HepG2 (cell line): ENCODE data around the gene SH2D6. TPM values are rescaled to one million over a fixed set of nuclear protein-coding genes. Genes with fewer than 3 reads are reported as not detected.

ENCODE experiments used
- ARNTL ChIP-seq: sonication (generic); formaldehyde crosslinking; IDR thresholded peaks from 2 replicates; pipeline ENCODE4 v1.4.0; 2020; ENCODE audit warnings: mild to moderate bottlenecking, missing genetic modification reagents
- ATF6 ChIP-seq: sonication (generic); formaldehyde crosslinking; conservative IDR thresholded peaks from 2 replicates; pipeline ENCODE4 v1.4.0; 2020; ENCODE audit warnings: missing genetic modification reagents
- BCL6 ChIP-seq: IDR thresholded peaks from 2 replicates; pipeline ENCODE4 v1.6.1; 2016; ENCODE audit warnings: missing genetic modification reagents, missing compliant biosample characterization
- HIVEP1 ChIP-seq: sonication (generic); formaldehyde crosslinking; IDR thresholded peaks from 2 replicates; pipeline ENCODE4 v1.4.0; 2020; ENCODE audit warnings: mild to moderate bottlenecking, missing genetic modification reagents
- HOMEZ ChIP-seq: IDR thresholded peaks from 2 replicates; pipeline ENCODE4 v1.6.1; 2016; ENCODE audit warnings: low read depth
- KLF16 ChIP-seq, 2 experiments: sonication (generic) in 1 of 2; formaldehyde crosslinking in 1 of 2; IDR thresholded peaks; 2 replicates each; pipeline versions ENCODE4 v1.6.1 to v1.8.0; 2016 to 2023; ENCODE audit warnings: missing genetic modification reagents in 2 of 2, missing compliant biosample characterization in 1 of 2
- NFIC ChIP-seq: IDR thresholded peaks from 2 replicates; pipeline ENCODE4 v1.6.1; 2012; ENCODE audit warnings: mild to moderate bottlenecking, low read length, inconsistent platforms
- PHF5A ChIP-seq: IDR thresholded peaks from one replicate; pipeline ENCODE4 v1.6.1; 2018; ENCODE audit warnings: low read depth, missing genetic modification reagents; ENCODE audit not compliant: unreplicated experiment
- PRMT3 ChIP-seq: sonication (generic); formaldehyde crosslinking; IDR thresholded peaks from 2 replicates; pipeline ENCODE4 v1.8.1; 2022; ENCODE audit warnings: low read depth, mild to moderate bottlenecking, moderate library complexity, missing genetic modification reagents, borderline replicate concordance
- RFXANK ChIP-seq: IDR thresholded peaks from 2 replicates; pipeline ENCODE4 v1.6.1; 2016
- SOX13 ChIP-seq, 3 experiments: fragments of 450-650 bp in 1 of 3; sonication (generic) in 1 of 3; formaldehyde crosslinking in 1 of 3; IDR thresholded peaks in 2 of 3; conservative IDR thresholded peaks in 1 of 3; 2 replicates each; pipeline versions ENCODE4 v1.5.0 to v1.6.1; 2016 to 2020; ENCODE audit warnings: antibody characterized with exemption in 1 of 3, mild to moderate bottlenecking in 1 of 3, missing compliant biosample characterization in 1 of 3, missing genetic modification reagents in 1 of 3, moderate library complexity in 1 of 3
- TCF7 ChIP-seq: sonication (generic); IDR thresholded peaks from 2 replicates; pipeline ENCODE4 v1.6.1; 2016; ENCODE audit warnings: antibody characterized with exemption, low read depth
- U2AF1 ChIP-seq: fragments of 200-400 bp; formaldehyde crosslinking; optimal IDR thresholded peaks from 2 replicates; pipeline ENCODE3; 2017; ENCODE audit warnings: mild to moderate bottlenecking, low read depth, low read length
- ZBTB2 ChIP-seq: sonication (generic); formaldehyde crosslinking; IDR thresholded peaks from 2 replicates; pipeline ENCODE4 v1.8.0; 2022; ENCODE audit warnings: low read depth, missing genetic modification reagents
- ZBTB26 ChIP-seq: IDR thresholded peaks from 2 replicates; pipeline ENCODE4 v1.6.1; 2016; ENCODE audit warnings: missing compliant biosample characterization, missing genetic modification reagents, borderline replicate concordance
- ZNF101 ChIP-seq: sonication (generic); formaldehyde crosslinking; IDR thresholded peaks from 2 replicates; pipeline ENCODE4 v1.4.0; 2020; ENCODE audit warnings: mild to moderate bottlenecking, low read depth, missing genetic modification reagents, borderline replicate concordance
- ZNF235 ChIP-seq: sonication (generic); formaldehyde crosslinking; IDR thresholded peaks from 2 replicates; pipeline ENCODE4 v1.8.1; 2023; ENCODE audit warnings: mild to moderate bottlenecking, missing genetic modification reagents, borderline replicate concordance
- ZNF431 ChIP-seq: sonication (generic); formaldehyde crosslinking; IDR thresholded peaks from 2 replicates; pipeline ENCODE4 v1.9.0; 2022; ENCODE audit warnings: missing genetic modification reagents, low read depth, mild to moderate bottlenecking, borderline replicate concordance
- ZNF567 ChIP-seq: sonication (generic); formaldehyde crosslinking; IDR thresholded peaks from 2 replicates; pipeline ENCODE4 v1.8.1; 2023; ENCODE audit warnings: mild to moderate bottlenecking, missing genetic modification reagents, borderline replicate concordance
- ZNF737 ChIP-seq: sonication (generic); formaldehyde crosslinking; IDR thresholded peaks from 2 replicates; pipeline ENCODE4 v1.5.0; 2020; ENCODE audit warnings: missing genetic modification reagents, mild to moderate bottlenecking, borderline replicate concordance
- polyA plus RNA-seq, 8 experiments: library from polyadenylated mRNA; depleted of rRNA in 3 of 8; stranded (reverse) in 7 of 8; unstranded in 1 of 8; fragments of >200 nt; fragmentation: Illumina TruSeq in 4 of 8; extraction: Trizol in 4 of 8; gene quantifications; 2 replicates each; pipeline versions ENCODE4 v1.2.1 to v1.2.3, GENCODE V29; 2011 to 2016; ENCODE audit warnings: low read depth in 4 of 8, missing spikeins in 1 of 8, mixed read lengths in 1 of 8; ENCODE audit not compliant: insufficient read depth in 1 of 8
- total RNA-seq, 5 experiments: library from RNA; depleted of rRNA; stranded (reverse); fragments of >200 nt; fragmentation: Illumina TruSeq; extraction: Trizol; gene quantifications; 2 replicates each; pipeline ENCODE4 v1.2.3, GENCODE V29; 2016; ENCODE audit warnings: low read depth in 1 of 5

SH2D6 gene
- total and polyA plus RNA-seq, 2 of the 13 experiments (the other 11 are each of a cell fraction or from before 2014, with no cell fraction given): 0.11 to 0.26 TPM

GRCh38 chr2:85421260-85422071, 3.0 kb downstream of the SH2D6 start (continued):
- TF ChIP-seq PRMT3 (CRISPR knock-in tag): 0 out of 2 replicates have a peak, but pooled peaks have one; percentile 69
- peak; percentile 68; the same call in 1 of the 2 replicates for TF ChIP-seq RFXANK (CRISPR knock-in tag)
- TF ChIP-seq HIVEP1 (CRISPR knock-in tag): peak; percentile 38; the same call in 1 of the 2 replicates
- peak; percentile 92 for TF ChIP-seq ARNTL (CRISPR knock-in tag)
- peak; percentile 97 for TF ChIP-seq NFIC
- TF ChIP-seq ZNF101: 0 out of 2 replicates have a peak, but pooled peaks have one; percentile 70
- no peak; the same call in 1 of the 2 replicates for TF ChIP-seq ZNF235
- TF ChIP-seq ZBTB26 (CRISPR knock-in tag): no peak; the same call in 1 of the 2 replicates
- TF ChIP-seq KLF16 (CRISPR knock-in tag; IDR thresholded peaks at IDR 0.05): peak in 1 of 2 experiments; percentile 94; a peak in 2 of 4 replicates
- TF ChIP-seq ZNF431: peak; percentile 64; the same call in 1 of the 2 replicates
- peak; percentile 84 for TF ChIP-seq HOMEZ (CRISPR knock-in tag)
- peak; percentile 66 for TF ChIP-seq U2AF1
- peak; percentile 85; the same call in 1 of the 2 replicates for TF ChIP-seq ATF6 (CRISPR knock-in tag)
- no peak for TF ChIP-seq ZBTB2
- peak; percentile 93 for TF ChIP-seq PHF5A (CRISPR knock-in tag)
- peak; percentile 85 for TF ChIP-seq TCF7
- TF ChIP-seq ZNF567: 0 out of 2 replicates have a peak, but pooled peaks have one; percentile 58
- 0 out of 2 replicates have a peak, but pooled peaks have one; percentile 75 for TF ChIP-seq ZNF737 (CRISPR knock-in tag)
- TF ChIP-seq BCL6 (CRISPR knock-in tag): peak; percentile 96
- peak; percentile 88 for TF ChIP-seq SOX13 (IDR thresholded peaks at IDR 0.05)
- peak in 1 of 2 experiments; percentile 97; a peak in 2 of 4 replicates for TF ChIP-seq SOX13 (CRISPR knock-in tag; conservative IDR thresholded peaks at IDR 0.05 in 1 of 2, IDR thresholded peaks at IDR 0.05 in 1 of 2)
